A673 (cell line): ENCODE measurements around the gene ZMYND11.

ENCODE experiments used
- CTCF ChIP-seq: fragments of 300-800, 200-600 bp; sonication (generic); conservative IDR thresholded peaks from 2 replicates; pipeline ENCODE4 v1.5.1; 2017; ENCODE audit warnings: low read depth, mild to moderate bottlenecking, antibody characterized with exemption, low read length, moderate library complexity, mixed read lengths
- EZH2 ChIP-seq: fragments of 200-600 bp; sonication (generic); IDR thresholded peaks from 2 replicates; pipeline ENCODE4 v1.6.1; 2017; ENCODE audit warnings: borderline replicate concordance, low read depth, mild to moderate bottlenecking, mixed read lengths, antibody characterized with exemption, low read length; ENCODE audit not compliant: poor library complexity, severe bottlenecking

- TF ChIP-seq CTCF (no peak), EZH2 (no peak)
Measured at GRCh38 chr10:267705-268104, 132.4 kb downstream of the ZMYND11 start.
